ENCODE results near the gene RELN. TPM values are rescaled to one million over a fixed set of nuclear protein-coding genes. Genes with fewer than 3 reads are reported as not detected.

RELN gene
- total RNA-seq, 1 experiment from 2014 or later, result 0.02 TPM

DNA sequence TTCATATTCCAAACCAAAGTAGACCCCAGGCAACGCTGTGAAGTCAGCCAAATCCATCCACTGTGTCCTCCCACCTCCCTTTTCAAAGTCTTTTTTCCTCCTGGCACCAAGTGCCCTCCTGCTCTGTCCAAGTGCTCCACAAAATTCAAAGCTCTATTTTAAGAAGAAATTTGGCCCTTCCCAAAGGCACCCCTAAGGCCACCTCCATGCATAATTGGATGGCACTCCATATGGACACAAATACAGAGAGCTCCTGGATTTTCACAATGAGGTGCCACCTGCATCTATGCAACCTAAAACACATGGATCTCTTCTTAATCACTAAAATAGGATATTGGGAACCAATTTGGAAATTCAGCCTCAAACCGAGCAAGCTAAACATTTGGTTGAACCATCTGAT, 121.6 kb downstream of the RELN start:
- H3K27ac Mint-ChIP-seq, result no peak overlapping the region
- WGBS (ENCODE audit: extremely low coverage, insufficient read length, low lambda C conversion rate), result no CpG with 5 or more reads among the region's 2 CpGs
- H3K27me3 ChIP-seq (ENCODE audit: insufficient read depth, low read length), result no peaks in the 10 kb centered on the region
- no peaks in the 10 kb centered on the region for H3K9me3 ChIP-seq (ENCODE audit: control insufficient read depth, low read depth, low read length)
- no peak overlapping the region for H3K14ac ChIP-seq (ENCODE audit: insufficient read depth, low read length)
- no peaks in the 10 kb centered on the region for H3K4me1 ChIP-seq (ENCODE audit: insufficient read depth, low read length)
- H2AFZ ChIP-seq (ENCODE audit: low read length), result no peak overlapping the region
- no peak overlapping the region for H3T11ph ChIP-seq (ENCODE audit: low read length)
- no peak overlapping the region for H3K23ac ChIP-seq (ENCODE audit: insufficient read length, low read depth, low read length)
- no peaks in the 10 kb centered on the region for H3K79me2 ChIP-seq (ENCODE audit: insufficient read depth, low read length)
- no peaks in the 10 kb centered on the region for H4K20me1 ChIP-seq (ENCODE audit: control insufficient read depth, insufficient read depth, insufficient read length)
- no peaks in the 10 kb centered on the region for H3K23me2 ChIP-seq (ENCODE audit: insufficient read length, low read depth, low read length, poor library complexity, severe bottlenecking)
- no peak overlapping the region for H2BK20ac ChIP-seq (ENCODE audit: low read depth, low read length, poor library complexity, severe bottlenecking)
- H2BK120ac ChIP-seq (ENCODE audit: low read depth, low read length, poor library complexity, severe bottlenecking), result no peak overlapping the region
- no peak overlapping the region for H4K5ac ChIP-seq (ENCODE audit: insufficient read length, low read depth, low read length)
- H3K4me2 ChIP-seq (ENCODE audit: insufficient read depth, insufficient read length, low read length), result no peak overlapping the region
- no peak overlapping the region for H3K27ac ChIP-seq (ENCODE audit: insufficient read length, low read depth, low read length)
- no peak overlapping the region for H4K8ac ChIP-seq (replicated peaks; ENCODE audit: insufficient read length, low read depth, low read length)
- no peak overlapping the region for H3K4me3 Mint-ChIP-seq
- DNase-seq, result no peak
- TF ChIP-seq, protein P1, sequence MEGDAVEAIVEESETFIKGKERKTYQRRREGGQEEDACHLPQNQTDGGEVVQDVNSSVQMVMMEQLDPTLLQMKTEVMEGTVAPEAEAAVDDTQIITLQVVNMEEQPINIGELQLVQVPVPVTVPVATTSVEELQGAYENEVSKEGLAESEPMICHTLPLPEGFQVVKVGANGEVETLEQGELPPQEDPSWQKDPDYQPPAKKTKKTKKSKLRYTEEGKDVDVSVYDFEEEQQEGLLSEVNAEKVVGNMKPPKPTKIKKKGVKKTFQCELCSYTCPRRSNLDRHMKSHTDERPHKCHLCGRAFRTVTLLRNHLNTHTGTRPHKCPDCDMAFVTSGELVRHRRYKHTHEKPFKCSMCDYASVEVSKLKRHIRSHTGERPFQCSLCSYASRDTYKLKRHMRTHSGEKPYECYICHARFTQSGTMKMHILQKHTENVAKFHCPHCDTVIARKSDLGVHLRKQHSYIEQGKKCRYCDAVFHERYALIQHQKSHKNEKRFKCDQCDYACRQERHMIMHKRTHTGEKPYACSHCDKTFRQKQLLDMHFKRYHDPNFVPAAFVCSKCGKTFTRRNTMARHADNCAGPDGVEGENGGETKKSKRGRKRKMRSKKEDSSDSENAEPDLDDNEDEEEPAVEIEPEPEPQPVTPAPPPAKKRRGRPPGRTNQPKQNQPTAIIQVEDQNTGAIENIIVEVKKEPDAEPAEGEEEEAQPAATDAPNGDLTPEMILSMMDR (conservative IDR thresholded peaks at IDR 0.05), result no peak
- H2BK12ac ChIP-seq (ENCODE audit: insufficient read length, low read depth, low read length), result no peak overlapping the region
- H4K91ac ChIP-seq (ENCODE audit: insufficient read length, low read depth, low read length), result no peak overlapping the region
- no peaks in the 10 kb centered on the region for H3K9me3 Mint-ChIP-seq
- no peak overlapping the region for H2BK15ac ChIP-seq (ENCODE audit: low read depth, low read length)
- no peak overlapping the region for H2AK5ac ChIP-seq (ENCODE audit: insufficient read length, low read length)
- no peaks in the 10 kb centered on the region for H3K36me3 Mint-ChIP-seq (ENCODE audit: insufficient read depth in 1 of 3, low read depth in 3 of 3)
- H3K79me1 ChIP-seq (ENCODE audit: insufficient read depth, low read depth, low read length, poor library complexity, severe bottlenecking), result no peaks in the 10 kb centered on the region
- H3K27me3 Mint-ChIP-seq (ENCODE audit: low read depth), result no peaks in the 10 kb centered on the region; the same call in 1 of the 2 replicates
- H2BK5ac ChIP-seq (ENCODE audit: insufficient read length, low read length), result no peak overlapping the region
- H3K56ac ChIP-seq (ENCODE audit: insufficient read length, low read depth, low read length), result no peak overlapping the region
- no peak overlapping the region for H3K18ac ChIP-seq (ENCODE audit: insufficient read length, low read depth, low read length)
- H3K4ac ChIP-seq (ENCODE audit: low read depth, low read length), result no peak overlapping the region
- no peaks in the 10 kb centered on the region for H3K4me1 Mint-ChIP-seq
- no peak overlapping the region for H3K9ac ChIP-seq (ENCODE audit: extremely low read depth, insufficient read length, low read length)

All from H9 (cell line).